ENCODE measurements around the gene LRRC2.

DNA sequence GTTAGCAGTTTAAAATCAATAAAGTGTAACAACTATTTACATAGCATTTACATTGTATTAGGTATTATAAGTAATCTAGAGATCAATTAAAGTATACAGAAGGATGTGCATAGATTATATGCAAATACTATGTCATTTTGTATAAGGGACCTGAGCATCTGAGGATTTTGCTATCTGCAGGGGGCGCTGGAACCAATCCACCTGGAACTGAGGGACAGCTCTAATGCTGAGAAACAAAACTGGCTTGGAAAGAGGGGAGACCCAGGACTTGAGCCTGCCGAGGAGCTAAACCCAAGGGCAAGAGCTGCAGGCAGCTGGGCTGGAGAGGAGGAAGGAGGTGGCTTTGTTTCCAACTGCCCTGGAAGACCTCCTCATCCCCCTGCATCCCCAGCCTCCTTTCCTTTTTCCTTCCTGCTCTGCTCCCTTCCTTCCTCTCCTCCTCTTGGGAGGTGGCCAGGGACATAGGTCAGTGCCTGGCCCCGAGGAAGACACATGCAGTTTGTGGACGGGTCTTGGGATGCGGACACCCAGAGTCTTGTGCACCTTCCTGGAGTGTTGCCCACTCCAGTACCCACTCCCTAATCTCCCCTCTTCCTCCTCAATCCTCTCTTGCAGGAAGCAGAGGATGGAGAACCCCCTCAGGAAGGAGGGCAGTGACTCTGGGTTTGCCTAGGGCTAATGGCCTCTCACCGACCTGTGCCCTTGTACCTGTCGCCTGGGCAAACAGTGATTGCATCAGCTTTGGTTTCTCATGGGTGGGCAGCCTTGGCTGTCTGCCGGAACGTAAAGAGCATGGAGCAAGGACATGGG is 69.2 kb downstream of the LRRC2 start:
- TF ChIP-seq, protein P1, sequence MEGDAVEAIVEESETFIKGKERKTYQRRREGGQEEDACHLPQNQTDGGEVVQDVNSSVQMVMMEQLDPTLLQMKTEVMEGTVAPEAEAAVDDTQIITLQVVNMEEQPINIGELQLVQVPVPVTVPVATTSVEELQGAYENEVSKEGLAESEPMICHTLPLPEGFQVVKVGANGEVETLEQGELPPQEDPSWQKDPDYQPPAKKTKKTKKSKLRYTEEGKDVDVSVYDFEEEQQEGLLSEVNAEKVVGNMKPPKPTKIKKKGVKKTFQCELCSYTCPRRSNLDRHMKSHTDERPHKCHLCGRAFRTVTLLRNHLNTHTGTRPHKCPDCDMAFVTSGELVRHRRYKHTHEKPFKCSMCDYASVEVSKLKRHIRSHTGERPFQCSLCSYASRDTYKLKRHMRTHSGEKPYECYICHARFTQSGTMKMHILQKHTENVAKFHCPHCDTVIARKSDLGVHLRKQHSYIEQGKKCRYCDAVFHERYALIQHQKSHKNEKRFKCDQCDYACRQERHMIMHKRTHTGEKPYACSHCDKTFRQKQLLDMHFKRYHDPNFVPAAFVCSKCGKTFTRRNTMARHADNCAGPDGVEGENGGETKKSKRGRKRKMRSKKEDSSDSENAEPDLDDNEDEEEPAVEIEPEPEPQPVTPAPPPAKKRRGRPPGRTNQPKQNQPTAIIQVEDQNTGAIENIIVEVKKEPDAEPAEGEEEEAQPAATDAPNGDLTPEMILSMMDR (IDR thresholded peaks at IDR 0.05): no peak
- TF ChIP-seq POLR2A (IDR thresholded peaks at IDR 0.05): no peak
